Stimulated activated CD8-positive, alpha-beta memory T cell treated with anti-CD3 and anti-CD28 coated beads, Interleukin-4, amount 100 ng/mL, for 1 hour (primary cell): ENCODE data around the gene MTX2.
"Not testable (repeated sequence)": the region's sequence is repeated elsewhere in the genome, so short reads cannot be mapped to it uniquely, and the experiment has no call there.

Experiments used
- DNase-seq, 2 donors: peaks; one replicate each; pipeline ENCODE4 v3.0.0-alpha.2; 2020; ENCODE audit warnings: low read depth in 2 of 2, low spot score in 1 of 2

MTX2 gene

DNA sequence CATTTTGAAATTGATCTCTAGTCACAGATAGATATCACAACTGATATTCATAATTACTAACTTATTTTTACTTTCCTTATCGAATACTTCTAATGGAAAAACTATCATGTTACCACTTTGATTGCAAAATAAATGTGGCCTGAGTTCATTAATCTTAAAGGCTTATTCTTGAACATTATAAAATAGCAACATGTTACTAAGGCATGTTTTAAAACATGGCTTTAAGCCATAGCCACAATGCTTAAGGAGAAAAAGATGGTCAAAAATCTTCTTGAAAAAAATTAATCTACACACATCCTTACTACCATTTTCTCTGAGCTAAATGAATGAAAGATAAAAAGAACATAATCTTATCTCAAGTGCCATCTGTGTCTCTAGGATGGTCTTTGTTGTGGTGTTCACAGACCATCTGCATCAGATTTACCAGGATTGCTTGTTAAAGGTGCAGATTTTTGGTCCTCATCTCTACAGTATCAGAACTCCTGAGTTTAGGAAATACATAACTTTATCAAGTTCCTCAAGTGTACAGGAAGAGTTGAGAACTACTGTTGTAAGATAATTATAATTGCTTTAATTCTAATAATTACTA lies 15.3 kb downstream of the MTX2 start:
- no peak for DNase-seq

DNA sequence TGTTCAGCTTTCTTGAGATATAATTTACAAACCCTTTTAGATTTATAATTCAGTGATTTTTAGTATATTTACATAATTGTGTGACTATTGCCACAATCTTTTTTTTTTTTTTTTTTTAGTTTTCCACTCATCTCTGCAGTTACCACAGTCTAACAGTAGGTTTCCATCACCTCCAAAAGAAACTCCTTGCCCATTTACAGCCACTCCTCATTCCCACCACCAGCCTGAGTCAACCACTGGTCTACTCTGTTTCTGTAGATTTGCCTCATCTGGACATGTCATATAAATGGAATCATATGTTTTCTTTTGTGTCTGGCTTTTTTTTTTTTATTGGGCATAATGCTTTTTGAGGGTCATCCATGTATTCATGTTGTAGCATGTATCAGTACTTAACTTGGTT lies 16.1 kb downstream of the MTX2 start:
- DNase-seq = no peak

GRCh38 chr2:176291335-176291734 lies 22.1 kb downstream of the MTX2 start:
- no peak for DNase-seq

- no peak for DNase-seq
Observed at GRCh38 chr2:176291809-176292283, 22.6 kb downstream of the MTX2 start.

- no peak for DNase-seq
Observed at GRCh38 chr2:176292608-176293007, 23.4 kb downstream of the MTX2 start.

DNA sequence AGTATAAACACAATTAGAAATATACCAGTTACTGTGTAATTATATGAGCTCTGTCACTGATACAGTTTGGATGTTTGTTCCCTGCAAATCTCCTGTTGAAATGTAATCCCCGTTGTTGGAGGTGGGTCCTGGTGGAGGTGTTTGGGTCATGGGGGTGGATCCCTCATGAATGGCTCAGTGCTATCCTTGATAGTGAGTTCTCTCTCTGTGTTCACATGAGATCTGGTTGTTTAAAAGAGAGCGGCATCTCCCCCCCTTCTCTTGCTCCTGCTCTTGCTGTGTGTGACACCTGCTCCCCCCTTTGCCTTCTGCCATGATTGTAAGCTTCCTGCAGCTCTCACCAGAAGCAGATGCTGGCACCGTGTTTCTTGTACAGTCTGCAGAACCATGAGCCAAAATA lies 24.1 kb downstream of the MTX2 start:
- DNase-seq = no peak

DNA sequence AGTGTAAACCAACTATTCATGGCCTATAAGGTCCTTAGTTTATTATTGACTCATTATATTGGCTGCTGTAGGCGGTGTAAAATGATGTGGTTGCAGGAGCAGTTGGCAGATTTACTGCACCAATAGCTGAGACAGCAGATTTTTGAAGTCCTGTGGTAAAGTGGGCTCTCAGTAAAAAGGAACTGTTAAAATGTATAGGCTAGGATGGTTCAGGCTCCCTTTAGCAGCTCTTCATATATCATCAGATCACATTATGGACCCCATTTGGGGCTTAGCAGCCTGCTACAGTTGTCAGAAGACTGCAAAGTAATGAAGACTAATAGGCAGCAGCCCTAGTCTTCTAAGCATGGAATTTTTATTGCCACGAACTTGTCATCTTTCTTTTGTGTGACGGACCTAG lies 27.8 kb downstream of the MTX2 start:
- DNase-seq = no peak

GRCh38 chr2:176297737-176298136 lies 28.5 kb downstream of the MTX2 start:
- DNase-seq = no peak

- not testable (repeated sequence) for DNase-seq
Observed at GRCh38 chr2:176306020-176306419, 36.8 kb downstream of the MTX2 start.

DNA sequence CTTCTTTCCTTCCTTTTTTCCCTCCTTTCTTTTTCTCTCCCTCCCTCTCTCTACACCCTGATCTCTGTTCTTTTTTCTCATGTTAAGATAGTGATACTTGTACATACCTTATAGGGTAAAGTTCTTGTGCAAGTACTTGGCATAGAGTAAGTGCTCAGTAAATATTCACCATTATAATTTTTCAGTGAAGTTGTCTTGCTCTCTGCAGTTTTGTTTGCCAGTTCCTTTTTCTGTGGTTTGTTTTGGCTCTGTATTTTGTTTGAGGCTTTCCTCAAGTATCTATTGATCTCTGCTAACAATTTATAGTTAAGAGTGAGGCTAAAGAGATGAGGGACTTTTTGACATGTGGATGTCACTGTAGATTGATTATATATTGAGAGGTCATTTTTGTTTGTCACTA lies 48.0 kb downstream of the MTX2 start:
- no peak for DNase-seq

DNA sequence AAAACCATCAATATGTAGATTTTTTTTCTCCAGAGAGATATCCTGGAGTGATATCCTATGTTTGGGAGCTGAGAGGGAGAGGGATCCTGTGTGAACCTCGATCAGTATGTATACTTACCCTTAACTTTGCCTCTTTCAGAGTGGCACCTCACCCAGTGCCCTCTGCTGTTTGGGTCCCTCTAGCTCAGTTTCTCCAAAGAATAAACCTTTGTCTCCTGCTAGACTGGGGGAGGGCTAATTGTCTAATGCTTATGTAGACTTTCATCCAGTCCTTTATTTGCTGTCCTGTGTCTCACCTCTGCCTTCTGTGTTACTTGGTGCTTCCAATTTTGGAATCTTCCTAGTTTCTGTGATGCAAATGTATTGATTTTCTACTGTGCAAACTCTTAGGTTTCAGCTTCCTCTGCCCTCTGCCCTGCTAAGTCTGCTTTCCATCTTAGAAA lies 48.4 kb downstream of the MTX2 start:
- no peak for DNase-seq

- no peak for DNase-seq
Observed at GRCh38 chr2:176321916-176322315, 52.7 kb downstream of the MTX2 start.

GRCh38 chr2:176324862-176325261 lies 55.6 kb downstream of the MTX2 start:
- DNase-seq = no peak

DNA sequence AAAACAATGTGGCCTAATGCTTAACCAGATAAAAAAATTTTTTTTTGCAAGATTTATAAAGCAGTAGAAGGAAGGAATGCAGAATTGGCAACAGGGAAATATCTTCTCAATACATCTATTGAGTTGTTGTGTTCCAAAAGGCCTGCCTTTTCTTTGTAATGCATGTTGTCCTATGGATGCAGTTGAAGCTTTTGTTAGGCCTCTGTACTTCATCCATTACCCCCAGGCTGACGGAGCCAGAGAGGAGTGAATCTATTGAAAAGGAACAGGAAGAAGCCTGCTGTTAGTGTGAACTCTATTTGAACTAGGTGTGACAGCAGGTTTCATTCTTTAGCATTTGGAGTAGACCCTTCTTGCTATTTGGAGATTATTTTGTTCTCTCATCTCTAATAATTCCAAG lies 56.5 kb downstream of the MTX2 start:
- no peak for DNase-seq

- no peak for DNase-seq
Observed at GRCh38 chr2:176328149-176328548, 58.9 kb downstream of the MTX2 start.

DNA sequence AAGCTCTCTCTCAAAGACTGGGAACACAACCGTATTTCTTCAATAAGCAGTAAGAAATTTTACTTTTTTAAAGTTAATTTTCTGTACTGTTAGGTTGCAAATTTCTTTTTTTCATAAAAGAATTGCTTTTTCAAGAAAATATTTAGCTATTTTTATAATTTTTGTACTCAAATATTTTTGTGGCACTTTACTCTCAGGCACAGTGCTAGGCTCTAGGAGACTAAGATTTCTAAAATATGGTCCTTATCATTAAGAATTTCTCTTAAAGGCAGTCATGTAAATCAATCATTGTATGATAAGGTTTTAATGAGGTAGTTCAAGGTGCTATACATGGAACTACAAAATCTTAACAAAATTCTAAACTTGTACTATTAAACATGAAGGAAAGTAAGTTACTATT lies 61.4 kb downstream of the MTX2 start:
- DNase-seq = no peak

DNA sequence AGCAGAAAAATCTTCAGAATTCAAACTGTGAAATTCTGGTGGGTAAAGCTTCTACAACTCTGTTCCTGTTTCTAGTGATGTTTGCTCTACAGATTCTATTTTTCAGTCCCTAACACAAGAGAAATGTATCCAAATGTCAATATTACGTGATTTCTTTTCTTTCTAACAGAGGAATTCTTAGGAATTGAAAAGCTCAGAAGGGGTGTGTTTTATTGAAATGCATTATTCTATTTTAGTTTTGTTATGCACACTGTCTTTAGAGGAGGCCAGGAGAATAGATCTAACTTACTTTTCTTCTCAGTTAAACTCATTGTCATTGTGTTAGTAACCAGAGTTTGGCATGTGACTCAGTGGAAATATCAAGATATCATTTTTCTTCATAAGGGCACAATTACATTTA lies 62.4 kb downstream of the MTX2 start:
- no peak for DNase-seq

GRCh38 chr2:176334729-176335128 lies 65.5 kb downstream of the MTX2 start:
- no peak for DNase-seq

DNA sequence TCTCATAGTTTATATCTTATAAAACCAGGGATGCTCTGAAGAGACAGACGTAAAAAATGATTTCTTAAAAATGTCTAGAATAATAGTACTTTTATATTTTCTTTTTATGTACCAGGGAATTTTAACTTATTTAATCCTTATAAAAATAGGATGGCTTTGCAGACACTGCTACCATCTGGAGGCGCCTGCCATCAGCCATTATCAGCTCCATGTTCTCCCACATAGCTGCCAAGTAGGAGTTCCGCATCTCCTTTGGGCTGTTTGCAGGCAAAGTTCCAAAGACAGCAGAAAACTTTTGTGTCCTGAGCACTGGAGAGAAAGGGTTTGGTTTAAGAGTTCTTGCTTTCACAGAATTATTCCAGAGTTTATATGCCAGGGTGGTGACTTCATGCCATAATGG lies 69.2 kb downstream of the MTX2 start:
- no peak for DNase-seq

DNA sequence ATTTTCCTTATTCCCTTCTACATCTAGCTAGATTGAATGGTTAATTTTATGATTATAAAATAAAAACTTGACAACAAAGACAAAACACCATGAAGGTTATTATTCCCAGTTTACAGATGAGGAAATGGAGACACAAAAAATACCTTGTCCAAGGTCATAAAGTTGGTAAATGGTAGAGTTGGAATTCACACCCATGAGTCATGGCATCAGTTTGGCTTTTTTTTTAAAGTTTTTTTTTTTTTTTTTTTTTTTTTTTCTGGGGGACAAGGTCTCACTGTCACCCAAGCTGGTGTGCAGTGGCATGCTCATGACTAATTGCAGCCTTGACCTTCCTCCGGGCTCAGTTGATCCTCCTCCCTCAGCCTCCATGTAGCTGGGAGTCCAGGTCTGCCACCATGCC lies 70.0 kb downstream of the MTX2 start:
- DNase-seq = no peak

DNA sequence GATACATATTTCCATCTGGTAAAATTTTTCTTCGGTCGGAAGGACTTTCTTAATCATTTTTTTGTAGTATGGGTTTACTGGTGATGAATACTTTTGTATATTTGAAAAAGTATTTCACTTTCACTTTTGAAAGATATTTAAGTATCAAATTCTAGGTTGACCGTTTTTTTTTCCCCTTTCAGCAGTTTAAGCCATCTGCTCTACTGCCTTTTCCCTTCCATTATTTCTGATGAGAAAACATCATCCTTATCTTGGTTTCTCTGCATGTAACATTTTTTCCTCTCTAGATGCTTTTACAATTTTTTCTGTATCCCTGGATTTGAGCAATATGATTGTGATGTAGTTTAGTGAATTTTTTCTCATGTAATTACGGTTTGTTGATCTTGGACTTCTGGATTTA lies 87.0 kb downstream of the MTX2 start:
- no peak for DNase-seq

DNA sequence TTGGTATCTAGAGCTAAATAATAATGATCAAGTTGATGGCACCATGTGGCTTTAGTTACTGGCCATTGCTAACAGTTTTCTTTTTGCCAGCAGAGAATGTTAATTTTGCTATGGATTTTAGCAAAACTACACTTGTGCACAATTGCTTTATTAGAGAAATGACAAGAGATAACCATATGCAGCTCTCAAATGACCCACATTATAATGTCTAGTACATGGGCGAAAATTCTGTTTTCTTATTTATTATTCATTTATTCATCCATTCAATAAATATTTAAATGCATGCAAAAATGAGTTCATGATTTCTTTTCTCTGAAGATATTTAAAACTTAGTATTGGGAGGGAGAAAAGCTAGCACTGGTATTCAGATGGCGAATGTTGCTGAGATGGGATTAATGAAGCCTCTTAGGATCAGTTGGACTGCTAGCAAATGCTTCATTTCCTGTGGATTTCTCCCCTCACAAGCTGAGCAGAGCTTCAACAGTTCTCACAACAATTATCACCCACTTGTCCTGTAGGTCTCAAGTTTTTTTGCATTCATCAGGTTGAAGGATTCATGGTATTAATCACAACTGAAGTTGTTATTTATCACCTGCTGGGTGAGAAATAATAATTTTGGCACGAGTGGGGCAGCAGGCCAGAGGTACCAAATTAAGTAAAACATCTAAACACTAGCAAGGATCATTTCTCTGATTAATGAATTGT lies 95.2 kb downstream of the MTX2 start:
- DNase-seq = no peak

- no peak for DNase-seq
Observed at GRCh38 chr2:176368349-176368748, 99.1 kb downstream of the MTX2 start.
